Esophagus squamous epithelium (tissue), 5 donors: ENCODE measurements around the gene CLC. TPM values are rescaled to one million over a fixed set of nuclear protein-coding genes. Genes with fewer than 3 reads are reported as not detected.

Experiments
- DNase-seq: peaks from one replicate; lab custom pipeline; 2025; lab: John Stamatoyannopoulos, UW
- H3K27ac ChIP-seq, 4 donors: fragments of 200-600 bp; sonication (generic); one replicate each; pipeline ENCODE4 v1.5.1; 2016 to 2019; ENCODE audit warnings: mild to moderate bottlenecking in 1 of 4
- H3K27me3 ChIP-seq, 4 donors: fragments of 200-600 bp; sonication (generic); 1 replicate in 3 of 4; 2 replicates in 1 of 4; pipeline versions ENCODE4 v1.5.1 to v1.6.0; 2017 to 2021; ENCODE audit warnings: antibody characterized with exemption in 1 of 4
- H3K36me3 ChIP-seq, 3 donors: fragments of 200-600 bp; sonication (generic); one replicate each; pipeline ENCODE4 v1.5.1; 2016 to 2019
- H3K4me1 ChIP-seq, 3 donors: fragments of 200-600 bp; sonication (generic); one replicate each; pipeline ENCODE4 v1.5.1; 2017 to 2019
- H3K4me3 ChIP-seq, 4 donors: fragments of 200-600 bp; sonication (generic); 1 replicate in 3 of 4; 2 replicates in 1 of 4; pipeline ENCODE4 v1.5.1; 2016 to 2019; ENCODE audit warnings: mild to moderate bottlenecking in 2 of 4, moderate library complexity in 1 of 4
- H3K9me3 ChIP-seq, 3 donors: fragments of 200-600 bp; sonication (generic); one replicate each; pipeline ENCODE4 v1.5.1; 2016 to 2019
- CTCF ChIP-seq, 6 experiments: fragments of 450-650 bp in 4 of 6; fragments of 200-600 bp in 2 of 6; sonication (generic) in 2 of 6; IDR thresholded peaks; one replicate each; pipeline ENCODE4 v1.5.1; 2016 to 2019; ENCODE audit warnings: antibody characterized with exemption in 6 of 6, mild to moderate bottlenecking in 4 of 6, moderate library complexity in 4 of 6
- POLR2A ChIP-seq, 4 donors: fragments of 450-650 bp; IDR thresholded peaks; one replicate each; pipeline ENCODE4 v1.6.1; 2017; ENCODE audit warnings: antibody characterized with exemption in 4 of 4, mild to moderate bottlenecking in 4 of 4, moderate library complexity in 3 of 4
- WGBS, 2 donors: methylation state at CpG; one replicate each; pipeline ENCODE4 v1.1.5; 2018; 5-methylcytosine and 5-hydroxymethylcytosine counted together
- intact Hi-C: fragments of 100-400 bp; cut with DNase I; formaldehyde crosslinking; loops from one replicate; pipeline ENCODE4 v1.15.0; 2022
- total RNA-seq, 4 donors: library from RNA; depleted of rRNA; stranded (reverse); fragments of >200 nt; gene quantifications; one replicate each; pipeline ENCODE4 v1.1.0, GENCODE V29; 2016
- donor health status: DM: yes; HTN: yes; CAD: no.

The CLC gene
- total RNA-seq, 4 donors from 2014 or later = not detected

DNA sequence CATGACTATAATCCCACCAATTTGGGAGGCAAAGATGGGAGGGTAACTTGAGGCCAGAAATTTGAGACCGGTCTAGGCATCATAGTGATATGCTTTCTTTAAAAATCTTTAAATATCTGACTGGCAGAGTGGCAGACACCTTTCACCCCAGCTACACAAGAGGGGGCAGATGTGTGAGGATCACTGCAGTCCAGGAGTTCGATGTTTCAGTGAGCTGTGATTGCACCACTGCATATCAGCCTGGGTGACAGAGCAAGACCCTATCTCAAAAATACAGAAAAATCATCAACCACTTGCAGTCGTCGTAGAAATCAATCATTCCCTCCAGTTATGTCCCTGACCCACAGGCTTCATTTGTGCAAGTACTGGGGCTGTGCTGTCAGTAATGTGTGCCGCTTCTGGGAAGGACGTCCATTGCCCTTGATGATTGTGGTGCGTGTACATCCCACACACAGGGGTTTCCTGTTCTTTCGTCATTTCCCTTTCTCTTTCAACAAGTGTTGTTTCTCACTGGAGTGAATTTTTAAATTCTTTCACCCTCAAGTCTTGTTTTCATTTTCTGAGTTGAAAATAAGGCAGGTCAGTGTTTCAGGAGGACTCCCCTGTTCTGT is 32.1 kb downstream of the CLC start:
- H3K4me1 ChIP-seq = no peaks in the 10 kb centered on the region
- no peak overlapping the region for H3K27ac ChIP-seq
- H3K4me3 ChIP-seq = no peak overlapping the region
- no peaks in the 10 kb centered on the region for H3K9me3 ChIP-seq
- H3K27me3 ChIP-seq = peaks cover 0 to 12% (median 0%) of the 10 kb centered on the region in 4 donors
- no peak for DNase-seq
- TF ChIP-seq POLR2A (IDR thresholded peaks at IDR 0.05) = no peak
- no peak for TF ChIP-seq CTCF (IDR thresholded peaks at IDR 0.05)
- WGBS, 2 donors = 47 to 73% methylated on average over 8 of the region's 8 CpGs
- no peaks in the 10 kb centered on the region for H3K36me3 ChIP-seq
- intact Hi-C loops = no loop called here

- TF ChIP-seq CTCF (IDR thresholded peaks at IDR 0.05) = no peak
- no peak for TF ChIP-seq POLR2A (IDR thresholded peaks at IDR 0.05)
- intact Hi-C loops = no loop called here
- no peak for DNase-seq
- H3K4me1 ChIP-seq = no peaks in the 10 kb centered on the region
- H3K27ac ChIP-seq = no peak within 1 kb of the TSS
- H3K9me3 ChIP-seq = no peaks in the 10 kb centered on the region
- H3K36me3 ChIP-seq = no peaks in the 10 kb centered on the region
- no peak within 1 kb of the TSS for H3K4me3 ChIP-seq
- peaks cover 0 to 19% (median 0%) of the 10 kb centered on the region in 4 donors for H3K27me3 ChIP-seq
- 46 to 52% methylated on average over 5 to 6 of the region's 6 CpGs for WGBS, 2 donors
Observed at GRCh38 chr19:39704181-39705044, 33.4 kb downstream of the CLC start, which contains the start of gene LGALS14. TSS of gene LGALS14 (plus strand) at chr19:39704481. CDS start at chr19:39704529, 48 bp downstream.

GRCh38 chr19:39701291-39701690 is 36.5 kb downstream of the CLC start:
- Histone ChIP-seq H3K9me3 (no peaks in the 10 kb centered on the region), H3K27ac (no peak overlapping the region), H3K27me3 (peaks cover 0 to 27% (median 0%) of the 10 kb centered on the region in 4 donors), H3K4me3 (no peak overlapping the region), H3K36me3 (no peaks in the 10 kb centered on the region), H3K4me1 (no peaks in the 10 kb centered on the region)
- intact Hi-C loops = no loop called here
- DNase-seq = no peak
- TF ChIP-seq CTCF (IDR thresholded peaks at IDR 0.05) = no peak
- no peak for TF ChIP-seq POLR2A (IDR thresholded peaks at IDR 0.05)
- WGBS, 2 donors = 62 to 72% methylated on average over 5 of the region's 5 CpGs

DNA sequence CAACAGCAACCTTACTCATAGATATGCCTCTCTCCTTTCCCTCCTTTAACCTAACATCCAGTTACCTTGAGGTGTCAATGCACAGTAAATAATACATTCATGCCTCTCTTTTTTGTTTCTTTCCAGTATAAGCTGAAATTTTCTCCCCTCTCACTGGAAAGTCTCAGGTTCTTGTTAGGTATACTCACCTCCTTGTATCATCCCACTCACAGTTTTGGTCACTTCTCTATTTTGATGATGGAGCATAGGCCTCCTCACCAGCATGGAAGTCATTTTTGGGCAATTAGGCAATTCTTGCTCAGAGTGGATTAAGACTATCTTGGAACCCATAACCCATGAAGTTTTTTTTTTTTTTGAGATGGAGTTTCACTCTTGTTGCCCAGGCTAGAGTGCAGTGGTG is 39.3 kb downstream of the CLC start:
- Histone ChIP-seq H3K4me3 (no peak overlapping the region), H3K4me1 (no peaks in the 10 kb centered on the region), H3K27me3 (peaks cover 0 to 33% (median 0%) of the 10 kb centered on the region in 4 donors), H3K36me3 (no peaks in the 10 kb centered on the region), H3K27ac (no peak overlapping the region), H3K9me3 (no peaks in the 10 kb centered on the region)
- no peak for DNase-seq
- no peak for TF ChIP-seq CTCF (IDR thresholded peaks at IDR 0.05)
- no peak for TF ChIP-seq POLR2A (IDR thresholded peaks at IDR 0.05)
- intact Hi-C loops = no loop called here

DNA sequence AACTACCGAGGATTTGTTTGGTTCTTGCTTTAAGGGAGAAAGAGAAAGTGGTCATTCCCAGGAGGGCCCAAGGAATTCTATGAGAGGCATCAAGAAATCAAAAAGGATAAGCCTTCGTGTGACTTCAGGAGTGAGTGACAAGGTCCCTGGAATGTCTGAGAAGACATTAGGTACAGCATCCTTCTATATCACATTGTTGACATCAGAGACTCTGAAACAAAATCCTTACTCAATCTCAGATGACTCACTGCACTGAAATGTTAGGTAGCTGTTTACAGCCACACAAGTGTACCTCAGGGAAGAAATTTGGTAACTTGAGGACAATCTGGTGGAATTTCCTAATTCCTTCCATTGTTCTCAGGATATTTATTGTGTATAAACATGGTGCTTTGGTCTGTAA is 41.4 kb downstream of the CLC start:
- WGBS, 2 donors = 51 to 82% methylated on average over 2 of the region's 2 CpGs
- H3K27ac ChIP-seq = no peak overlapping the region

More for the DNA sequence above, 41.4 kb downstream of the CLC start:
- Histone ChIP-seq H3K9me3 (no peaks in the 10 kb centered on the region), H3K36me3 (no peaks in the 10 kb centered on the region), H3K4me1 (no peaks in the 10 kb centered on the region), H3K4me3 (no peak overlapping the region), H3K27me3 (peaks cover 0 to 39% (median 0%) of the 10 kb centered on the region in 4 donors)
- DNase-seq = no peak
- intact Hi-C loops = no loop called here
- TF ChIP-seq POLR2A (IDR thresholded peaks at IDR 0.05) (no peak), CTCF (IDR thresholded peaks at IDR 0.05) (no peak)
